ENCODE data around the gene ARV1. TPM values are rescaled to one million over a fixed set of nuclear protein-coding genes. Genes with fewer than 3 reads are reported as not detected.

The ARV1 gene
- total and polyA plus RNA-seq, 2 experiments from 2014 or later, result 10.4 to 20.0 TPM

DNA sequence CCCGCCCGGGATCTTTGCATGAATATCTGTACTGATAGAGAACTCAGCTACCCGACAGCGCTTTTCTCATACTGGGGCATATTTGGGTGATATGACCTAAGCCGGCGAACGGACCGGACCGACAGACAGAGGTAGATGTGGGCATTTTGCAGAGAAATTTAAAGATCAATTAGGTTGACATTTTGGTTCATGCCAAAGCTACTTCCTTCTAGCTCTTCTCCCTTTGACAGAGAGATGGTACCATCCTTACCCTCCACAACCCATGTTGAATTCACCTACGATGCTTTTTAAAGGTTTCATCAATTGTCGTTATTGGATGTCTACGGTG is 459 bp downstream of the ARV1 start (continued):
- TF ChIP-seq, protein P1, sequence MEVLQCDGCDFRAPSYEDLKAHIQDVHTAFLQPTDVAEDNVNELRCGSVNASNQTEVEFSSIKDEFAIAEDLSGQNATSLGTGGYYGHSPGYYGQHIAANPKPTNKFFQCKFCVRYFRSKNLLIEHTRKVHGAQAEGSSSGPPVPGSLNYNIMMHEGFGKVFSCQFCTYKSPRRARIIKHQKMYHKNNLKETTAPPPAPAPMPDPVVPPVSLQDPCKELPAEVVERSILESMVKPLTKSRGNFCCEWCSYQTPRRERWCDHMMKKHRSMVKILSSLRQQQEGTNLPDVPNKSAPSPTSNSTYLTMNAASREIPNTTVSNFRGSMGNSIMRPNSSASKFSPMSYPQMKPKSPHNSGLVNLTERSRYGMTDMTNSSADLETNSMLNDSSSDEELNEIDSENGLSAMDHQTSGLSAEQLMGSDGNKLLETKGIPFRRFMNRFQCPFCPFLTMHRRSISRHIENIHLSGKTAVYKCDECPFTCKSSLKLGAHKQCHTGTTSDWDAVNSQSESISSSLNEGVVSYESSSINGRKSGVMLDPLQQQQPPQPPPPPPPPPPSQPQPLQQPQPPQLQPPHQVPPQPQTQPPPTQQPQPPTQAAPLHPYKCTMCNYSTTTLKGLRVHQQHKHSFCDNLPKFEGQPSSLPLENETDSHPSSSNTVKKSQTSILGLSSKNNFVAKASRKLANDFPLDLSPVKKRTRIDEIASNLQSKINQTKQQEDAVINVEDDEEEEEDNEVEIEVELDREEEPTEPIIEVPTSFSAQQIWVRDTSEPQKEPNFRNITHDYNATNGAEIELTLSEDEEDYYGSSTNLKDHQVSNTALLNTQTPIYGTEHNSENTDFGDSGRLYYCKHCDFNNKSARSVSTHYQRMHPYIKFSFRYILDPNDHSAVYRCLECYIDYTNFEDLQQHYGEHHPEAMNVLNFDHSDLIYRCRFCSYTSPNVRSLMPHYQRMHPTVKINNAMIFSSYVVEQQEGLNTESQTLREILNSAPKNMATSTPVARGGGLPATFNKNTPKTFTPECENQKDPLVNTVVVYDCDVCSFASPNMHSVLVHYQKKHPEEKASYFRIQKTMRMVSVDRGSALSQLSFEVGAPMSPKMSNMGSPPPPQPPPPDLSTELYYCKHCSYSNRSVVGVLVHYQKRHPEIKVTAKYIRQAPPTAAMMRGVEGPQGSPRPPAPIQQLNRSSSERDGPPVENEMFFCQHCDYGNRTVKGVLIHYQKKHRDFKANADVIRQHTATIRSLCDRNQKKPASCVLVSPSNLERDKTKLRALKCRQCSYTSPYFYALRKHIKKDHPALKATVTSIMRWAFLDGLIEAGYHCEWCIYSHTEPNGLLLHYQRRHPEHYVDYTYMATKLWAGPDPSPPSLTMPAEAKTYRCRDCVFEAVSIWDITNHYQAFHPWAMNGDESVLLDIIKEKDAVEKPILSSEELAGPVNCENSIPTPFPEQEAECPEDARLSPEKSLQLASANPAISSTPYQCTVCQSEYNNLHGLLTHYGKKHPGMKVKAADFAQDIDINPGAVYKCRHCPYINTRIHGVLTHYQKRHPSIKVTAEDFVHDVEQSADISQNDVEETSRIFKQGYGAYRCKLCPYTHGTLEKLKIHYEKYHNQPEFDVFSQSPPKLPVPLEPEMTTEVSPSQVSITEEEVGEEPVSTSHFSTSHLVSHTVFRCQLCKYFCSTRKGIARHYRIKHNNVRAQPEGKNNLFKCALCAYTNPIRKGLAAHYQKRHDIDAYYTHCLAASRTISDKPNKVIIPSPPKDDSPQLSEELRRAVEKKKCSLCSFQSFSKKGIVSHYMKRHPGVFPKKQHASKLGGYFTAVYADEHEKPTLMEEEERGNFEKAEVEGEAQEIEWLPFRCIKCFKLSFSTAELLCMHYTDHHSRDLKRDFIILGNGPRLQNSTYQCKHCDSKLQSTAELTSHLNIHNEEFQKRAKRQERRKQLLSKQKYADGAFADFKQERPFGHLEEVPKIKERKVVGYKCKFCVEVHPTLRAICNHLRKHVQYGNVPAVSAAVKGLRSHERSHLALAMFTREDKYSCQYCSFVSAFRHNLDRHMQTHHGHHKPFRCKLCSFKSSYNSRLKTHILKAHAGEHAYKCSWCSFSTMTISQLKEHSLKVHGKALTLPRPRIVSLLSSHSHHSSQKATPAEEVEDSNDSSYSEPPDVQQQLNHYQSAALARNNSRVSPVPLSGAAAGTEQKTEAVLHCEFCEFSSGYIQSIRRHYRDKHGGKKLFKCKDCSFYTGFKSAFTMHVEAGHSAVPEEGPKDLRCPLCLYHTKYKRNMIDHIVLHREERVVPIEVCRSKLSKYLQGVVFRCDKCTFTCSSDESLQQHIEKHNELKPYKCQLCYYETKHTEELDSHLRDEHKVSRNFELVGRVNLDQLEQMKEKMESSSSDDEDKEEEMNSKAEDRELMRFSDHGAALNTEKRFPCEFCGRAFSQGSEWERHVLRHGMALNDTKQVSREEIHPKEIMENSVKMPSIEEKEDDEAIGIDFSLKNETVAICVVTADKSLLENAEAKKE (CRISPR knock-in tag; IDR thresholded peaks at IDR 0.05), result no peak
- no peak for TF ChIP-seq STAT1 (IDR thresholded peaks at IDR 0.05; ENCODE audit: unreplicated experiment)

DNA sequence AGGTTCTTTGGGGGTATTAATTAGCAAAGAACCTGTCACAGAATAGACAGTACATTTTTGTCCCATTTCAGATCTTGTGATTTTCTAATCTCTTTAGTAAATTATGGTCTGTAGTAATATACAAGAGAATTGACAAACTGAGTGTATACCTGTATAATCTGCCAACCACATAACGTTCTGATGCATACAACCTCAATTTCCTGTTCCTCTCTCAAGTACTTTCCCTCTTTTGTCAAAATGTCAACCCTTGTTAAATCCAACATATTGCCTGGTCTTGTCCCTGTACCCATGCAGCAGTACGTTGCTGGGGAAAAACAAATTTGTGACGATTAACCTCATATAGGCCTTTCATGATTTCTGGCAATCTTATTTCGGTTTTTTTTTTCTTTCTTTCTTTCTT is 1.1 kb downstream of the ARV1 start:
- no peak overlapping the region for H2AFZ ChIP-seq
- no peak overlapping the region for H3K27ac ChIP-seq (ENCODE audit: low read depth)
- H3K79me2 ChIP-seq (replicated peaks; ENCODE audit: insufficient read depth), result peaks cover 12% of the 10 kb centered on the region
- Mint-ChIP-seq H3K27me3 (ENCODE audit: insufficient read depth, low read depth, poor library complexity) (peaks cover 6% of the 10 kb centered on the region), H3K27ac (no peak overlapping the region), H3K4me1 (peaks cover 28% of the 10 kb centered on the region), H3K9me3 (no peaks in the 10 kb centered on the region), H3K36me3 (ENCODE audit: low read depth) (no peaks in the 10 kb centered on the region; the same call in 2 of the 3 replicates), H3K4me3 (no peak overlapping the region; the same call in 1 of the 3 replicates)
- H3K4me1 ChIP-seq (ENCODE audit: insufficient read depth), result peaks cover 18% of the 10 kb centered on the region; the same call in 1 of the 2 replicates
- no peaks in the 10 kb centered on the region for H3K36me3 ChIP-seq (ENCODE audit: insufficient read depth)
- ATAC-seq (no peak), DNase-seq (ENCODE audit: low spot score) (no peak)
- no peaks in the 10 kb centered on the region for H3K9me2 ChIP-seq (ENCODE audit: insufficient read depth)
- H3F3A ChIP-seq (replicated peaks; ENCODE audit: low read depth), result no peaks in the 10 kb centered on the region
- H4K20me1 ChIP-seq (replicated peaks; ENCODE audit: insufficient read depth), result peaks cover 60% of the 10 kb centered on the region
- H3K4me2 ChIP-seq, result peak overlapping the region; percentile 95
- peak overlapping the region; percentile 88 for H3K4me3 ChIP-seq
- peaks cover 75% of the 10 kb centered on the region for H3K27me3 ChIP-seq (ENCODE audit: insufficient read depth)
- TF ChIP-seq, protein P2, sequence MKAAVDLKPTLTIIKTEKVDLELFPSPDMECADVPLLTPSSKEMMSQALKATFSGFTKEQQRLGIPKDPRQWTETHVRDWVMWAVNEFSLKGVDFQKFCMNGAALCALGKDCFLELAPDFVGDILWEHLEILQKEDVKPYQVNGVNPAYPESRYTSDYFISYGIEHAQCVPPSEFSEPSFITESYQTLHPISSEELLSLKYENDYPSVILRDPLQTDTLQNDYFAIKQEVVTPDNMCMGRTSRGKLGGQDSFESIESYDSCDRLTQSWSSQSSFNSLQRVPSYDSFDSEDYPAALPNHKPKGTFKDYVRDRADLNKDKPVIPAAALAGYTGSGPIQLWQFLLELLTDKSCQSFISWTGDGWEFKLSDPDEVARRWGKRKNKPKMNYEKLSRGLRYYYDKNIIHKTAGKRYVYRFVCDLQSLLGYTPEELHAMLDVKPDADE (IDR thresholded peaks at IDR 0.05), result no peak
- no peak for TF ChIP-seq STAT1 (IDR thresholded peaks at IDR 0.05; ENCODE audit: unreplicated experiment)
- no peak for TF ChIP-seq ZNF114 (CRISPR knock-in tag; IDR thresholded peaks at IDR 0.05)
- TF ChIP-seq, protein P3, sequence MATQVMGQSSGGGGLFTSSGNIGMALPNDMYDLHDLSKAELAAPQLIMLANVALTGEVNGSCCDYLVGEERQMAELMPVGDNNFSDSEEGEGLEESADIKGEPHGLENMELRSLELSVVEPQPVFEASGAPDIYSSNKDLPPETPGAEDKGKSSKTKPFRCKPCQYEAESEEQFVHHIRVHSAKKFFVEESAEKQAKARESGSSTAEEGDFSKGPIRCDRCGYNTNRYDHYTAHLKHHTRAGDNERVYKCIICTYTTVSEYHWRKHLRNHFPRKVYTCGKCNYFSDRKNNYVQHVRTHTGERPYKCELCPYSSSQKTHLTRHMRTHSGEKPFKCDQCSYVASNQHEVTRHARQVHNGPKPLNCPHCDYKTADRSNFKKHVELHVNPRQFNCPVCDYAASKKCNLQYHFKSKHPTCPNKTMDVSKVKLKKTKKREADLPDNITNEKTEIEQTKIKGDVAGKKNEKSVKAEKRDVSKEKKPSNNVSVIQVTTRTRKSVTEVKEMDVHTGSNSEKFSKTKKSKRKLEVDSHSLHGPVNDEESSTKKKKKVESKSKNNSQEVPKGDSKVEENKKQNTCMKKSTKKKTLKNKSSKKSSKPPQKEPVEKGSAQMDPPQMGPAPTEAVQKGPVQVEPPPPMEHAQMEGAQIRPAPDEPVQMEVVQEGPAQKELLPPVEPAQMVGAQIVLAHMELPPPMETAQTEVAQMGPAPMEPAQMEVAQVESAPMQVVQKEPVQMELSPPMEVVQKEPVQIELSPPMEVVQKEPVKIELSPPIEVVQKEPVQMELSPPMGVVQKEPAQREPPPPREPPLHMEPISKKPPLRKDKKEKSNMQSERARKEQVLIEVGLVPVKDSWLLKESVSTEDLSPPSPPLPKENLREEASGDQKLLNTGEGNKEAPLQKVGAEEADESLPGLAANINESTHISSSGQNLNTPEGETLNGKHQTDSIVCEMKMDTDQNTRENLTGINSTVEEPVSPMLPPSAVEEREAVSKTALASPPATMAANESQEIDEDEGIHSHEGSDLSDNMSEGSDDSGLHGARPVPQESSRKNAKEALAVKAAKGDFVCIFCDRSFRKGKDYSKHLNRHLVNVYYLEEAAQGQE (IDR thresholded peaks at IDR 0.05; ENCODE audit: unreplicated experiment), result no peak
- TF ChIP-seq EZH2 (IDR thresholded peaks at IDR 0.05; ENCODE audit: low read depth, unreplicated experiment), result no peak
- TF ChIP-seq EZH2phosphoT487 (IDR thresholded peaks at IDR 0.05; ENCODE audit: unreplicated experiment), result no peak
- TF ChIP-seq JUNB (IDR thresholded peaks at IDR 0.05; ENCODE audit: unreplicated experiment), result no peak
- TF ChIP-seq ZNF331 (CRISPR knock-in tag; IDR thresholded peaks at IDR 0.05; ENCODE audit: low read depth), result no peak
- no peak for TF ChIP-seq CREB1 (CRISPR knock-in tag; IDR thresholded peaks at IDR 0.05; ENCODE audit: low read depth)
- TF ChIP-seq, protein P4, sequence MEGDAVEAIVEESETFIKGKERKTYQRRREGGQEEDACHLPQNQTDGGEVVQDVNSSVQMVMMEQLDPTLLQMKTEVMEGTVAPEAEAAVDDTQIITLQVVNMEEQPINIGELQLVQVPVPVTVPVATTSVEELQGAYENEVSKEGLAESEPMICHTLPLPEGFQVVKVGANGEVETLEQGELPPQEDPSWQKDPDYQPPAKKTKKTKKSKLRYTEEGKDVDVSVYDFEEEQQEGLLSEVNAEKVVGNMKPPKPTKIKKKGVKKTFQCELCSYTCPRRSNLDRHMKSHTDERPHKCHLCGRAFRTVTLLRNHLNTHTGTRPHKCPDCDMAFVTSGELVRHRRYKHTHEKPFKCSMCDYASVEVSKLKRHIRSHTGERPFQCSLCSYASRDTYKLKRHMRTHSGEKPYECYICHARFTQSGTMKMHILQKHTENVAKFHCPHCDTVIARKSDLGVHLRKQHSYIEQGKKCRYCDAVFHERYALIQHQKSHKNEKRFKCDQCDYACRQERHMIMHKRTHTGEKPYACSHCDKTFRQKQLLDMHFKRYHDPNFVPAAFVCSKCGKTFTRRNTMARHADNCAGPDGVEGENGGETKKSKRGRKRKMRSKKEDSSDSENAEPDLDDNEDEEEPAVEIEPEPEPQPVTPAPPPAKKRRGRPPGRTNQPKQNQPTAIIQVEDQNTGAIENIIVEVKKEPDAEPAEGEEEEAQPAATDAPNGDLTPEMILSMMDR (conservative IDR thresholded peaks at IDR 0.05; ENCODE audit: low read depth in 2 of 2), result no peak
- TF ChIP-seq NANOG (IDR thresholded peaks at IDR 0.05; ENCODE audit: borderline replicate concordance), result no peak

All from GM23338 (cell line).